HG02571 (cell line): ENCODE measurements around the gene ARFRP1.
"Not testable (repeated sequence)": the region's sequence is repeated elsewhere in the genome, so short reads cannot be mapped to it uniquely, and the experiment has no call there.

Source experiments
- ATAC-seq: cut with Tn5 transposase; IDR thresholded peaks from one replicate; pipeline ENCODE4 v1.9.1; 2021; ENCODE audit warnings: mild to moderate bottlenecking, moderate library complexity; ENCODE audit not compliant: unreplicated experiment

Gene ARFRP1

GRCh38 chr20:63678667-63679465, 28.9 kb downstream of the ARFRP1 start:
- ATAC-seq = no peak

GRCh38 chr20:63678071-63678470, 29.7 kb downstream of the ARFRP1 start:
- no peak for ATAC-seq

GRCh38 chr20:63675681-63676368, 32.0 kb downstream of the ARFRP1 start:
- no peak for ATAC-seq

GRCh38 chr20:63673951-63674350, 33.8 kb downstream of the ARFRP1 start:
- no peak for ATAC-seq

- ATAC-seq = no peak
Observed at GRCh38 chr20:63672666-63673065, 35.1 kb downstream of the ARFRP1 start.

- ATAC-seq = not testable (repeated sequence)
Observed at GRCh38 chr20:63671695-63672094, 36.1 kb downstream of the ARFRP1 start.

GRCh38 chr20:63668351-63668750, 39.4 kb downstream of the ARFRP1 start:
- ATAC-seq = no peak

GRCh38 chr20:63667858-63668257, 39.9 kb downstream of the ARFRP1 start:
- ATAC-seq = no peak

- no peak for ATAC-seq
Observed at GRCh38 chr20:63665708-63666107, 42.1 kb downstream of the ARFRP1 start.

GRCh38 chr20:63664861-63665594, 42.7 kb downstream of the ARFRP1 start:
- ATAC-seq = no peak

- no peak for ATAC-seq
Observed at GRCh38 chr20:63664143-63664851, 43.5 kb downstream of the ARFRP1 start.

- ATAC-seq = no peak
Observed at GRCh38 chr20:63663332-63664066, 44.3 kb downstream of the ARFRP1 start.

GRCh38 chr20:63662813-63663189, 45.0 kb downstream of the ARFRP1 start:
- ATAC-seq = no peak

- ATAC-seq = no peak
Observed at GRCh38 chr20:63661959-63662812, 45.6 kb downstream of the ARFRP1 start.

GRCh38 chr20:63661108-63661507, 46.7 kb downstream of the ARFRP1 start:
- ATAC-seq = no peak

GRCh38 chr20:63660622-63661021, 47.2 kb downstream of the ARFRP1 start:
- ATAC-seq = no peak

GRCh38 chr20:63660174-63660573, 47.6 kb downstream of the ARFRP1 start:
- ATAC-seq = not testable (repeated sequence)

- ATAC-seq = no peak
Observed at GRCh38 chr20:63659370-63659769, 48.4 kb downstream of the ARFRP1 start.

- peak; percentile 29 for ATAC-seq
Observed at GRCh38 chr20:63658749-63659187, 49.0 kb downstream of the ARFRP1 start.
